Sigmoid colon (tissue), 4 donors: ENCODE measurements around the gene DUSP9.

Experiments
- POLR2AphosphoS5 ChIP-seq, 4 donors: sonication (generic); formaldehyde crosslinking; IDR thresholded peaks; one replicate each; pipeline ENCODE4 v1.6.1; 2017; ENCODE audit warnings: antibody characterized with exemption in 4 of 4
- TF ChIP-seq, protein P1 (sequence below), 4 experiments: fragments of 450-650 bp in 3 of 4; fragments of 200-600 bp in 1 of 4; IDR thresholded peaks; one replicate each; pipeline ENCODE4 v1.5.1; 2016 to 2019; ENCODE audit warnings: antibody characterized with exemption in 4 of 4, mild to moderate bottlenecking in 3 of 4, moderate library complexity in 2 of 4

DNA sequence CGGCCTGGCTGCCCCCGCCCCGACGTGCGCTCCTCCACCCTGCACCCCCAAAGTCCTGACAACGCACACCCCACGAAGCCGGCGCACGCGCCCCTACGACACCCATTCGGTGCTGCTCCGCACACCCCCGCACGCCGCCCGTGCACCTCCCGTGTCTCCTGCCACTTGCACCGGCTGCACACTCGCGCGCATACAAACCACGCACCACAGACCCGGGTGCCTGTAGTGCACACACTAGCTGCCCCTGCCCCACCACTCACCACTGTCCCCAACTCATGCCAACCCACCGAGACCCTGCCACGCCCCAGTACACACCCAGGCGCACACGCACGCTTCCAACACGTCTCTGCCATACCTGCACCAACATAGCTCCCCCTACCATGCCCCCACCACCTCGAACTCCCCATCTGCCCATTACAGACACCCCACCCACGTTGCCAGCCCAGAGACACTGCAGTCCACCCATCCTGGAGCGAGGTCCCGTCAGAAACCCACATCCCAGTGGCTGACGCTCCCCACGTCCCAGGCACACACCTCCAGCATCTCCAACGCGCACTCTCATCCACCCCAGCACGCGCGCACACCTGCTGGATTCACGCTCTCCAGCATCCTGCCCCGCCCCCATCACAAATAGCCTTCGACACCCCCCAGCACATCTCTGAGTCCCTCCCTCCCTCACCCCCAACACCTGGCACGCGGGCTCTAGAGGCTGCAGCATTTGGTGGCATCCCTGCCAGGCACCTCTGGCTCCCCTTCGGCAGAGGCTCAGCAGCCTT, 4.2 kb upstream of the DUSP9 start:
- TF ChIP-seq, protein P1, sequence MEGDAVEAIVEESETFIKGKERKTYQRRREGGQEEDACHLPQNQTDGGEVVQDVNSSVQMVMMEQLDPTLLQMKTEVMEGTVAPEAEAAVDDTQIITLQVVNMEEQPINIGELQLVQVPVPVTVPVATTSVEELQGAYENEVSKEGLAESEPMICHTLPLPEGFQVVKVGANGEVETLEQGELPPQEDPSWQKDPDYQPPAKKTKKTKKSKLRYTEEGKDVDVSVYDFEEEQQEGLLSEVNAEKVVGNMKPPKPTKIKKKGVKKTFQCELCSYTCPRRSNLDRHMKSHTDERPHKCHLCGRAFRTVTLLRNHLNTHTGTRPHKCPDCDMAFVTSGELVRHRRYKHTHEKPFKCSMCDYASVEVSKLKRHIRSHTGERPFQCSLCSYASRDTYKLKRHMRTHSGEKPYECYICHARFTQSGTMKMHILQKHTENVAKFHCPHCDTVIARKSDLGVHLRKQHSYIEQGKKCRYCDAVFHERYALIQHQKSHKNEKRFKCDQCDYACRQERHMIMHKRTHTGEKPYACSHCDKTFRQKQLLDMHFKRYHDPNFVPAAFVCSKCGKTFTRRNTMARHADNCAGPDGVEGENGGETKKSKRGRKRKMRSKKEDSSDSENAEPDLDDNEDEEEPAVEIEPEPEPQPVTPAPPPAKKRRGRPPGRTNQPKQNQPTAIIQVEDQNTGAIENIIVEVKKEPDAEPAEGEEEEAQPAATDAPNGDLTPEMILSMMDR (IDR thresholded peaks at IDR 0.05) = no peak
- TF ChIP-seq POLR2AphosphoS5 (IDR thresholded peaks at IDR 0.05) = no peak
